ENCODE data around the gene SULF2.

SULF2 gene

GRCh38 chr20:47708953-47709833, 76.1 kb downstream of the SULF2 start:
- no peak for DNase-seq

- DNase-seq = no peak
Observed at GRCh38 chr20:47708140-47708807, 77.0 kb downstream of the SULF2 start.

GRCh38 chr20:47706345-47706744, 78.9 kb downstream of the SULF2 start:
- no peak for DNase-seq

GRCh38 chr20:47705497-47705856, 79.8 kb downstream of the SULF2 start:
- no peak for DNase-seq

- DNase-seq = no peak
Observed at GRCh38 chr20:47704746-47705496, 80.4 kb downstream of the SULF2 start.

- no peak for DNase-seq
Observed at GRCh38 chr20:47703748-47704147, 81.5 kb downstream of the SULF2 start.

- no peak for DNase-seq
Observed at GRCh38 chr20:47701612-47702011, 83.7 kb downstream of the SULF2 start.

GRCh38 chr20:47700327-47700726, 85.0 kb downstream of the SULF2 start:
- DNase-seq = no peak

GRCh38 chr20:47699818-47700217, 85.5 kb downstream of the SULF2 start:
- DNase-seq = no peak

GRCh38 chr20:47698142-47698541, 87.1 kb downstream of the SULF2 start:
- no peak for DNase-seq

GRCh38 chr20:47696856-47697255, 88.4 kb downstream of the SULF2 start:
- DNase-seq = no peak

- DNase-seq = no peak
Observed at GRCh38 chr20:47694021-47694818, 91.1 kb downstream of the SULF2 start.

- no peak for DNase-seq
Observed at GRCh38 chr20:47691625-47692024, 93.7 kb downstream of the SULF2 start.

GRCh38 chr20:47689731-47690130, 95.5 kb downstream of the SULF2 start:
- no peak for DNase-seq

GRCh38 chr20:47688385-47689381, 96.6 kb downstream of the SULF2 start:
- DNase-seq = no peak

GRCh38 chr20:47687095-47687987, 97.9 kb downstream of the SULF2 start:
- DNase-seq = no peak

- no peak for DNase-seq
Observed at GRCh38 chr20:47686545-47686944, 98.7 kb downstream of the SULF2 start.

- no peak for DNase-seq
Observed at GRCh38 chr20:47684306-47685080, 100.8 kb downstream of the SULF2 start.

GRCh38 chr20:47682916-47683315, 102.4 kb downstream of the SULF2 start:
- no peak for DNase-seq

Measured in DMS153 (cell line).